ENCODE measurements around the gene USP6NL. TPM values are rescaled to one million over a fixed set of nuclear protein-coding genes. Genes with fewer than 3 reads are reported as not detected.

Gene USP6NL
- polyA plus RNA-seq, 1 of the 3 experiments (the other 2 are of a cell fraction) = 8.9 TPM

DNA sequence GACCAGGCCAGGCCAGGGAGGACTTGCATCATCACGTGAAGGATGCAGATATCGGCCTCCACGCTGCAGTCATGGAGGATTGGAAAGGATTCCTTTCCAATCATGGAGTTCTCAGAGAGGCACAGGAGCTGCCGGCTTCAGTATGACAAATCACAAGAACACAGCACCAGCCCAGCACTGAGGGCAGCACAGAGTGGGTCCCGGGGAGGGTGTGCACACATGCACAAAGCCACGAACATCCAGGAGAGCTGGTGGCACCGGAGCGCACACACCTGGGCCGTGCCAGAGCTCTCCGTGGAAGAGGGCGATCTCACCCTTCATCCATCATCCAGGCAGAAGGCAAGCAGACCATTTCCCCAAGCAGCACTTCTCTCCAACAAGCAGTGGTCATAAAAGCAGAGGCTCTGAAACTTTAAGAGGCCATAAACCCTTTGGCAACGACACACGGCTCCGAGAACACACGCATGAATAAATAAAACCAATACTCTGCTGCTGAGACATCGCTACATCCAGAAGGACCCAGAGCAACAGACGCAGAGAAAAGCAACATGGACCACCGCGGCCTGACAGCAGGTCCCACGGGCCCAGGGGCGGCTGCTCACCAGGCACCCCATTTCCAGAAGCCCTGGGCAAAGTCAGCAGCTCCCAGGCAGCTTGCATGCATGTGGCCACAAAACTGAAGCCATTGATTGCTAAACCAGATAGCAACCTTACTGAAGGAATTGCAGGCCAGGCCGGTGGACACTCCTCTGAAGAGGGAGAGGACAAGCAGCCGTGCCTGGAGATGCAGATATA is 180.8 kb downstream of the USP6NL start:
- no peaks in the 10 kb centered on the region for H3K27me3 ChIP-seq (ENCODE audit: insufficient read depth)
- no peak overlapping the region for H3K27ac ChIP-seq (ENCODE audit: low read depth in 2 of 2, low read length in 1 of 2)
- no peak overlapping the region for H3K4me3 ChIP-seq (ENCODE audit: low read depth in 2 of 2, low read length in 1 of 2)
- POLR2A ChIA-PET = no interaction called here
- H3K4me1 ChIP-seq (ENCODE audit: control insufficient read depth in 1 of 2, insufficient read depth in 2 of 2, low read depth in 1 of 2, low read length in 1 of 2) = peaks cover 0 to 17% of the 10 kb centered on the region in 2 experiments; a peak in 1 of 4 replicates
- H3K4me2 ChIP-seq = no peak overlapping the region
- H3K79me2 ChIP-seq (ENCODE audit: insufficient read depth) = no peaks in the 10 kb centered on the region
- no peak overlapping the region for H3K9ac ChIP-seq
- no peaks in the 10 kb centered on the region for H4K20me1 ChIP-seq (ENCODE audit: insufficient read depth)
- DNase-seq = peak; percentile 63
- no peaks in the 10 kb centered on the region for H3K9me2 ChIP-seq
- H2AFZ ChIP-seq (ENCODE audit: low read depth) = no peak overlapping the region
- 52% methylated on average over 9 of the region's 23 CpGs for WGBS (ENCODE audit: low lambda C conversion rate)
- H3K36me3 ChIP-seq (replicated peaks in 1 of 2; ENCODE audit: control insufficient read depth in 1 of 2, insufficient read depth in 2 of 2, low read length in 1 of 2) = no peaks in the 10 kb centered on the region
- no peaks in the 10 kb centered on the region for H3F3A ChIP-seq (replicated peaks; ENCODE audit: insufficient read depth)
- TF ChIP-seq RCOR1 (IDR thresholded peaks at IDR 0.05; ENCODE audit: low read length) (no peak), GATA2 (CRISPR knock-in tag; IDR thresholded peaks at IDR 0.05) (peak; percentile 83)
- H3K9me3 ChIP-seq = no peaks in the 10 kb centered on the region
- CTCF ChIA-PET = interaction anchor here (1.0 to 1.4 kb wide), 3 partner anchors 18 to 327 kb away, joined by 3 read pairs; no protein-coding TSS in a partner anchor

DNA sequence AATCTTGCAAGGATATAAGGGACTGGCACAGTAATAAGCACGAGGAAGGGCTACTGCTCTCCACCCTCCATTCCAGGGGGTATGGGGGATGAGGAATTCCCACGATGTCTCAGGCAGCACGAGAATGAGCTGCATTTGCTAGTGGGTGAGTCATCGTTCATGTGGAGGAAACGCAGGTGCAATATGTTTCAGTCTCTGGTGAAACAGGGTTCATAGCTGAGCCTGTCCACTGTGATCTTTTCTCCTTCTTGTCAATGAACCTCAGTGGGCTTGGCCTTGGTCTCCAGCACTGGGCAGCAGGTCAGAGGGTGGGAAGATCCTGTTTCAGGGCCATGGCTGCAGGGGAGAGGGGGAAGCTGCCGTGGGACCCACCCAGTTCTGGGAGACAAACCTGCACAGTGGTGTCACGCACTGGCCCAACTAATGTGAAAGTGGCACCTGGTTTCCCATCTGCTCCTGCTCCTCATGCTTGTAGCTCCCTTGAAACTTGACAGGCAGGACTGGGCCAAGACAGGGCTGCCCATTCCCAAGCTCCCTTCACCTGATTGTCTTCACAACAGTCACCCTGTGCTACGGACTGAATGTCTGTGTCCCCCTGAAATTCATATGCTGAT is 181.9 kb downstream of the USP6NL start:
- H3K9me3 ChIP-seq = no peaks in the 10 kb centered on the region
- no peaks in the 10 kb centered on the region for H3K36me3 ChIP-seq (replicated peaks in 1 of 2; ENCODE audit: control insufficient read depth in 1 of 2, insufficient read depth in 2 of 2, low read length in 1 of 2)
- no peaks in the 10 kb centered on the region for H3K79me2 ChIP-seq (ENCODE audit: insufficient read depth)
- no peak overlapping the region for H3K4me3 ChIP-seq (ENCODE audit: low read depth in 2 of 2, low read length in 1 of 2)
- no peak overlapping the region for H3K9ac ChIP-seq
- H3K4me1 ChIP-seq (ENCODE audit: control insufficient read depth in 1 of 2, insufficient read depth in 2 of 2, low read depth in 1 of 2, low read length in 1 of 2) = peaks cover 0 to 14% of the 10 kb centered on the region in 2 experiments; a peak in 1 of 4 replicates
- ChIA-PET POLR2A (no interaction called here), CTCF (interaction anchor here (1.2 to 2.8 kb wide), 4 partner anchors 19 to 328 kb away, joined by 3 to 9 read pairs (median 4); no protein-coding TSS in a partner anchor)
- H3K4me2 ChIP-seq = no peak overlapping the region
- TF ChIP-seq FOXJ3 (CRISPR knock-in tag; IDR thresholded peaks at IDR 0.05) (no peak), FOSL2 (IDR thresholded peaks at IDR 0.05; ENCODE audit: borderline replicate concordance, low read depth) (no peak), TEAD4 (IDR thresholded peaks at IDR 0.05; ENCODE audit: borderline replicate concordance, insufficient read depth) (no peak), MXI1 (IDR thresholded peaks at IDR 0.05; ENCODE audit: low read depth, low read length) (no peak), ELF1 (IDR thresholded peaks at IDR 0.05) (no peak), GATA2 (CRISPR knock-in tag; IDR thresholded peaks at IDR 0.05) (no peak), MEF2A (IDR thresholded peaks at IDR 0.05; ENCODE audit: borderline replicate concordance, low read depth) (no peak), GABPA (IDR thresholded peaks at IDR 0.05; ENCODE audit: low read depth) (no peak), SIN3A (IDR thresholded peaks at IDR 0.05; ENCODE audit: borderline replicate concordance, low read depth, low read length) (no peak), TAF1 (IDR thresholded peaks at IDR 0.05; ENCODE audit: borderline replicate concordance, low read depth, low read length) (no peak), SMC3 (IDR thresholded peaks at IDR 0.05; ENCODE audit: low read depth, low read length) (no peak)
- TF ChIP-seq, protein P1, sequence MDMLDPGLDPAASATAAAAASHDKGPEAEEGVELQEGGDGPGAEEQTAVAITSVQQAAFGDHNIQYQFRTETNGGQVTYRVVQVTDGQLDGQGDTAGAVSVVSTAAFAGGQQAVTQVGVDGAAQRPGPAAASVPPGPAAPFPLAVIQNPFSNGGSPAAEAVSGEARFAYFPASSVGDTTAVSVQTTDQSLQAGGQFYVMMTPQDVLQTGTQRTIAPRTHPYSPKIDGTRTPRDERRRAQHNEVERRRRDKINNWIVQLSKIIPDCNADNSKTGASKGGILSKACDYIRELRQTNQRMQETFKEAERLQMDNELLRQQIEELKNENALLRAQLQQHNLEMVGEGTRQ (IDR thresholded peaks at IDR 0.05; ENCODE audit: borderline replicate concordance, low read depth, low read length) = no peak
- TF ChIP-seq, protein P2, sequence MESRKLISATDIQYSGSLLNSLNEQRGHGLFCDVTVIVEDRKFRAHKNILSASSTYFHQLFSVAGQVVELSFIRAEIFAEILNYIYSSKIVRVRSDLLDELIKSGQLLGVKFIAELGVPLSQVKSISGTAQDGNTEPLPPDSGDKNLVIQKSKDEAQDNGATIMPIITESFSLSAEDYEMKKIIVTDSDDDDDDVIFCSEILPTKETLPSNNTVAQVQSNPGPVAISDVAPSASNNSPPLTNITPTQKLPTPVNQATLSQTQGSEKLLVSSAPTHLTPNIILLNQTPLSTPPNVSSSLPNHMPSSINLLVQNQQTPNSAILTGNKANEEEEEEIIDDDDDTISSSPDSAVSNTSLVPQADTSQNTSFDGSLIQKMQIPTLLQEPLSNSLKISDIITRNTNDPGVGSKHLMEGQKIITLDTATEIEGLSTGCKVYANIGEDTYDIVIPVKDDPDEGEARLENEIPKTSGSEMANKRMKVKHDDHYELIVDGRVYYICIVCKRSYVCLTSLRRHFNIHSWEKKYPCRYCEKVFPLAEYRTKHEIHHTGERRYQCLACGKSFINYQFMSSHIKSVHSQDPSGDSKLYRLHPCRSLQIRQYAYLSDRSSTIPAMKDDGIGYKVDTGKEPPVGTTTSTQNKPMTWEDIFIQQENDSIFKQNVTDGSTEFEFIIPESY (IDR thresholded peaks at IDR 0.05; ENCODE audit: borderline replicate concordance, low read depth) = no peak
- TF ChIP-seq, protein P3, sequence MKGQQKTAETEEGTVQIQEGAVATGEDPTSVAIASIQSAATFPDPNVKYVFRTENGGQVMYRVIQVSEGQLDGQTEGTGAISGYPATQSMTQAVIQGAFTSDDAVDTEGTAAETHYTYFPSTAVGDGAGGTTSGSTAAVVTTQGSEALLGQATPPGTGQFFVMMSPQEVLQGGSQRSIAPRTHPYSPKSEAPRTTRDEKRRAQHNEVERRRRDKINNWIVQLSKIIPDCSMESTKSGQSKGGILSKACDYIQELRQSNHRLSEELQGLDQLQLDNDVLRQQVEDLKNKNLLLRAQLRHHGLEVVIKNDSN (IDR thresholded peaks at IDR 0.05; ENCODE audit: borderline replicate concordance, low read depth) = no peak
- no peak overlapping the region; the same call in 1 of the 2 replicates for H2AFZ ChIP-seq (ENCODE audit: low read depth)
- DNase-seq = no peak
- H3K9me2 ChIP-seq = no peaks in the 10 kb centered on the region
- WGBS (ENCODE audit: low lambda C conversion rate) = 33% methylated on average over 5 of the region's 8 CpGs
- no peaks in the 10 kb centered on the region for H4K20me1 ChIP-seq (ENCODE audit: insufficient read depth)
- H3K27ac ChIP-seq (ENCODE audit: low read depth in 2 of 2, low read length in 1 of 2) = no peak overlapping the region
- no peaks in the 10 kb centered on the region for H3F3A ChIP-seq (replicated peaks; ENCODE audit: insufficient read depth)
- no peaks in the 10 kb centered on the region for H3K27me3 ChIP-seq (ENCODE audit: insufficient read depth)
